Measurements from ENCODE around the gene PRR3. TPM values are rescaled to one million over a fixed set of nuclear protein-coding genes. Genes with fewer than 3 reads are reported as not detected.

The PRR3 gene
- total and polyA plus RNA-seq, 2 of the 13 experiments (the other 11 are each of a cell fraction or from before 2014, with no cell fraction given): 14.6 to 21.2 TPM

DNA sequence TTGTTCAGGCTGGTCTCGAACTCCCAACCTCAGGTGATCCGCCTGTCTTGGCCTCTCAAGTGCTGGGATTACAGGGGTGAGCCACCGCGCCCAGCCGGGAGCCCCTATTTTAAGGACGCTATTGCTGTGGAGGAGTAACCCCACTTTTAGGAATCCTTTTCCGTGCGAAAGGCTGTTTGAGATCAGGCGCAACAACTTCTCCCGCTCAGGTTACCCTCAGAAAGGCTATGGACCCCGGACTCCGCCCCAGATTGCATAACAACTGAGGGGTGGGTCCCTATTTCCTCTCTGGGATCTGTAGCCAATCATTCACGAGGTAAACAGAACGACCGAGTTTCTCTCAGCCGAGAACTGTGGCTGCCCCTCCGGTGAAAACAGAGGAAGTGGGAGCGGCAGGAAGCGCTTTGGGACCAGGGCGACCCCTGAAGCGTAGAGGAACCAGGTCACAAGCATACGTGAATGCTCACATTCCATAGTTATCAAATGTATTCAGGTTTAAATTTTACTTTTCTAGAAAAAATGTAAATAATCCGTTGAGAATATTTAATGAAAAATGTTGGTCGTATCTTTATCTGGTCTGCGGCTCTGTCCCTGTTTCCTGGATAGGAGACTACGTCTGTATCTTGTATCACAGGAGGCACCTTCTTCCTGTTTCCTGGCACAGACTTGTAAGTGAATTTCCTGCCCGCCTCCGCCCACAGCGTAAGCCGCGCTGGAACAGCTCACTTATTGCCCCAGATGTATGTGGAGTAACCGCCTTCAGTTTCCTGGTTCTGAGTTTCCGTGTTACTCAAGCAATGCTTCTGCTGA is 40.9 kb upstream of the PRR3 start (continued):
- TF ChIP-seq, protein P1, sequence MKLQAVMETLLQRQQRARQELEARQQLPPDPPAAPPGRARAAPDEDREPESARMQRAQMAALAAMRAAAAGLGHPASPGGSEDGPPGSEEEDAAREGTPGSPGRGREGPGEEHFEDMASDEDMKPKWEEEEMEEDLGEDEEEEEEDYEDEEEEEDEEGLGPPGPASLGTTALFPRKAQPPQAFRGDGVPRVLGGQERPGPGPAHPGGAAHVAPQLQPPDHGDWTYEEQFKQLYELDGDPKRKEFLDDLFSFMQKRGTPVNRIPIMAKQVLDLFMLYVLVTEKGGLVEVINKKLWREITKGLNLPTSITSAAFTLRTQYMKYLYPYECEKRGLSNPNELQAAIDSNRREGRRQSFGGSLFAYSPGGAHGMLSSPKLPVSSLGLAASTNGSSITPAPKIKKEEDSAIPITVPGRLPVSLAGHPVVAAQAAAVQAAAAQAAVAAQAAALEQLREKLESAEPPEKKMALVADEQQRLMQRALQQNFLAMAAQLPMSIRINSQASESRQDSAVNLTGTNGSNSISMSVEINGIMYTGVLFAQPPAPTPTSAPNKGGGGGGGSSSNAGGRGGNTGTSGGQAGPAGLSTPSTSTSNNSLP (IDR thresholded peaks at IDR 0.05; ENCODE audit: low read depth, low read length): 0 out of 2 replicates have a peak, but pooled peaks have one; percentile 16
- TF ChIP-seq CREB1 (IDR thresholded peaks at IDR 0.05) (no peak), CREB1 (CRISPR knock-in tag; IDR thresholded peaks at IDR 0.05) (peak; percentile 72), GATAD2A (CRISPR knock-in tag; IDR thresholded peaks at IDR 0.05) (peak; percentile 83), KDM6A (CRISPR knock-in tag; IDR thresholded peaks at IDR 0.05; ENCODE audit: low read depth) (no peak), HNRNPL (IDR thresholded peaks at IDR 0.05; ENCODE audit: low read depth, low read length) (no peak), ZNF589 (CRISPR knock-in tag; conservative IDR thresholded peaks at IDR 0.05) (no peak), MTF1 (CRISPR knock-in tag; IDR thresholded peaks at IDR 0.05) (no peak), MAFF (IDR thresholded peaks at IDR 0.05; ENCODE audit: low read depth, low read length) (no peak), ZNF605 (CRISPR knock-in tag; IDR thresholded peaks at IDR 0.05) (peak; percentile 96), PCBP2 (optimal IDR thresholded peaks at IDR 0.05; ENCODE audit: low read depth, low read length, poor library complexity, severe bottlenecking) (no peak), ZNF33B (CRISPR knock-in tag; IDR thresholded peaks at IDR 0.05) (no peak), BRD4 (CRISPR knock-in tag; IDR thresholded peaks at IDR 0.05) (peak; percentile 24; the same call in 1 of the 2 replicates), ZNF792 (CRISPR knock-in tag; IDR thresholded peaks at IDR 0.05) (peak; percentile 84; the same call in 1 of the 2 replicates), RORA (CRISPR knock-in tag; IDR thresholded peaks at IDR 0.05) (0 out of 2 replicates have a peak, but pooled peaks have one; percentile 39)
- TF ChIP-seq, protein P2, sequence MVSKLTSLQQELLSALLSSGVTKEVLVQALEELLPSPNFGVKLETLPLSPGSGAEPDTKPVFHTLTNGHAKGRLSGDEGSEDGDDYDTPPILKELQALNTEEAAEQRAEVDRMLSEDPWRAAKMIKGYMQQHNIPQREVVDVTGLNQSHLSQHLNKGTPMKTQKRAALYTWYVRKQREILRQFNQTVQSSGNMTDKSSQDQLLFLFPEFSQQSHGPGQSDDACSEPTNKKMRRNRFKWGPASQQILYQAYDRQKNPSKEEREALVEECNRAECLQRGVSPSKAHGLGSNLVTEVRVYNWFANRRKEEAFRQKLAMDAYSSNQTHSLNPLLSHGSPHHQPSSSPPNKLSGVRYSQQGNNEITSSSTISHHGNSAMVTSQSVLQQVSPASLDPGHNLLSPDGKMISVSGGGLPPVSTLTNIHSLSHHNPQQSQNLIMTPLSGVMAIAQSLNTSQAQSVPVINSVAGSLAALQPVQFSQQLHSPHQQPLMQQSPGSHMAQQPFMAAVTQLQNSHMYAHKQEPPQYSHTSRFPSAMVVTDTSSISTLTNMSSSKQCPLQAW (CRISPR knock-in tag; IDR thresholded peaks at IDR 0.05): peak; percentile 82
- TF ChIP-seq, protein P3, sequence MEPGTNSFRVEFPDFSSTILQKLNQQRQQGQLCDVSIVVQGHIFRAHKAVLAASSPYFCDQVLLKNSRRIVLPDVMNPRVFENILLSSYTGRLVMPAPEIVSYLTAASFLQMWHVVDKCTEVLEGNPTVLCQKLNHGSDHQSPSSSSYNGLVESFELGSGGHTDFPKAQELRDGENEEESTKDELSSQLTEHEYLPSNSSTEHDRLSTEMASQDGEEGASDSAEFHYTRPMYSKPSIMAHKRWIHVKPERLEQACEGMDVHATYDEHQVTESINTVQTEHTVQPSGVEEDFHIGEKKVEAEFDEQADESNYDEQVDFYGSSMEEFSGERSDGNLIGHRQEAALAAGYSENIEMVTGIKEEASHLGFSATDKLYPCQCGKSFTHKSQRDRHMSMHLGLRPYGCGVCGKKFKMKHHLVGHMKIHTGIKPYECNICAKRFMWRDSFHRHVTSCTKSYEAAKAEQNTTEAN (CRISPR knock-in tag; conservative IDR thresholded peaks at IDR 0.05): peak; percentile 32; the same call in 1 of the 2 replicates
- TF ChIP-seq, protein P4, sequence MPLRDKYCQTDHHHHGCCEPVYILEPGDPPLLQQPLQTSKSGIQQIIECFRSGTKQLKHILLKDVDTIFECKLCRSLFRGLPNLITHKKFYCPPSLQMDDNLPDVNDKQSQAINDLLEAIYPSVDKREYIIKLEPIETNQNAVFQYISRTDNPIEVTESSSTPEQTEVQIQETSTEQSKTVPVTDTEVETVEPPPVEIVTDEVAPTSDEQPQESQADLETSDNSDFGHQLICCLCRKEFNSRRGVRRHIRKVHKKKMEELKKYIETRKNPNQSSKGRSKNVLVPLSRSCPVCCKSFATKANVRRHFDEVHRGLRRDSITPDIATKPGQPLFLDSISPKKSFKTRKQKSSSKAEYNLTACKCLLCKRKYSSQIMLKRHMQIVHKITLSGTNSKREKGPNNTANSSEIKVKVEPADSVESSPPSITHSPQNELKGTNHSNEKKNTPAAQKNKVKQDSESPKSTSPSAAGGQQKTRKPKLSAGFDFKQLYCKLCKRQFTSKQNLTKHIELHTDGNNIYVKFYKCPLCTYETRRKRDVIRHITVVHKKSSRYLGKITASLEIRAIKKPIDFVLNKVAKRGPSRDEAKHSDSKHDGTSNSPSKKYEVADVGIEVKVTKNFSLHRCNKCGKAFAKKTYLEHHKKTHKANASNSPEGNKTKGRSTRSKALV (CRISPR knock-in tag; IDR thresholded peaks at IDR 0.05): peak; percentile 75; the same call in 1 of the 2 replicates
- TF ChIP-seq, protein P5, sequence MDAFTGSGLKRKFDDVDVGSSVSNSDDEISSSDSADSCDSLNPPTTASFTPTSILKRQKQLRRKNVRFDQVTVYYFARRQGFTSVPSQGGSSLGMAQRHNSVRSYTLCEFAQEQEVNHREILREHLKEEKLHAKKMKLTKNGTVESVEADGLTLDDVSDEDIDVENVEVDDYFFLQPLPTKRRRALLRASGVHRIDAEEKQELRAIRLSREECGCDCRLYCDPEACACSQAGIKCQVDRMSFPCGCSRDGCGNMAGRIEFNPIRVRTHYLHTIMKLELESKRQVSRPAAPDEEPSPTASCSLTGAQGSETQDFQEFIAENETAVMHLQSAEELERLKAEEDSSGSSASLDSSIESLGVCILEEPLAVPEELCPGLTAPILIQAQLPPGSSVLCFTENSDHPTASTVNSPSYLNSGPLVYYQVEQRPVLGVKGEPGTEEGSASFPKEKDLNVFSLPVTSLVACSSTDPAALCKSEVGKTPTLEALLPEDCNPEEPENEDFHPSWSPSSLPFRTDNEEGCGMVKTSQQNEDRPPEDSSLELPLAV (CRISPR knock-in tag; conservative IDR thresholded peaks at IDR 0.05; ENCODE audit: low read depth): no peak
- TF ChIP-seq, protein P6, sequence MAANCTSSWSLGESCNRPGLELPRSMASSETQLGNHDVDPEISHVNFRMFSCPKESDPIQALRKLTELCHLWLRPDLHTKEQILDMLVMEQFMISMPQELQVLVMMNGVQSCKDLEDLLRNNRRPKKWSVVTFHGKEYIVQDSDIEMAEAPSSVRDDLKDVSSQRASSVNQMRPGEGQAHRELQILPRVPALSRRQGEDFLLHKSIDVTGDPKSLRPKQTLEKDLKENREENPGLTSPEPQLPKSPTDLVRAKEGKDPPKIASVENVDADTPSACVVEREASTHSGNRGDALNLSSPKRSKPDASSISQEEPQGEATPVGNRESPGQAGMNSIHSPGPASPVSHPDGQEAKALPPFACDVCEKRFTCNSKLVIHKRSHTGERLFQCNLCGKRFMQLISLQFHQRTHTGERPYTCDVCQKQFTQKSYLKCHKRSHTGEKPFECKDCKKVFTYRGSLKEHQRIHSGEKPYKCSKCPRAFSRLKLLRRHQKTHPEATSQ (CRISPR knock-in tag; IDR thresholded peaks at IDR 0.05; ENCODE audit: borderline replicate concordance): peak; percentile 28; the same call in 1 of the 2 replicates
